Muscle of leg (tissue), 11 donors: ENCODE data around the gene PIP4K2A. TPM values are rescaled to one million over a fixed set of nuclear protein-coding genes. Genes with fewer than 3 reads are reported as not detected.

Source experiments
- DNase-seq: peaks from one replicate; pipeline ENCODE4 v3.0.0; 2013
- H3K27ac ChIP-seq: one replicate; pipeline ENCODE4 v1.5.1; 2013; ENCODE audit warnings: mild to moderate bottlenecking, low read length, control low read depth
- H3K27me3 ChIP-seq: one replicate; pipeline ENCODE4 v1.6.1; 2013; ENCODE audit warnings: low read length; ENCODE audit not compliant: control insufficient read depth, insufficient read depth
- H3K36me3 ChIP-seq: one replicate; pipeline ENCODE4 v1.6.1; 2013; ENCODE audit warnings: low read length; ENCODE audit not compliant: control insufficient read depth, insufficient read depth
- H3K4me1 ChIP-seq: one replicate; pipeline ENCODE4 v1.6.1; 2013; ENCODE audit warnings: low read length; ENCODE audit not compliant: control insufficient read depth, insufficient read depth
- H3K4me3 ChIP-seq: one replicate; pipeline ENCODE4 v1.5.1; 2013; ENCODE audit warnings: low read length, control low read depth
- H3K9me3 ChIP-seq: replicated peaks from 2 replicates; pipeline ENCODE4 v1.6.1; 2013; ENCODE audit warnings: low read depth, low read length; ENCODE audit not compliant: control insufficient read depth
- WGBS: methylation state at CpG from one replicate; pipeline ENCODE4 v1.1.5; 2013; ENCODE audit warnings: missing lambda C conversion rate; ENCODE audit not compliant: insufficient coverage; 5-methylcytosine and 5-hydroxymethylcytosine counted together
- polyA plus RNA-seq, 8 donors: library from polyadenylated mRNA; unstranded; fragments of 120-200 nt; gene quantifications; one replicate each; pipeline versions ENCODE4 v1.2.1 to v1.2.3, GENCODE V29; 2013; ENCODE audit warnings: inconsistent platforms in 1 of 8, low replicate concordance in 1 of 8; ENCODE audit not compliant: insufficient read length in 8 of 8, insufficient read depth in 1 of 8
- total RNA-seq: library from RNA; stranded (reverse); fragments of 120-200 nt; gene quantifications from one replicate; pipeline ENCODE4 v1.2.4, GENCODE V29; 2013

Gene PIP4K2A
- total and polyA plus RNA-seq, 9 donors: 15.4 to 22.4 (median 18.3) TPM

- no CpG with 5 or more reads among the region's 2 CpGs for WGBS
- Histone ChIP-seq H3K27ac (no peak overlapping the region), H3K4me1 (peaks cover 2% of the 10 kb centered on the region)
Measured at GRCh38 chr10:22609251-22609650, 105.1 kb downstream of the PIP4K2A start.

DNA sequence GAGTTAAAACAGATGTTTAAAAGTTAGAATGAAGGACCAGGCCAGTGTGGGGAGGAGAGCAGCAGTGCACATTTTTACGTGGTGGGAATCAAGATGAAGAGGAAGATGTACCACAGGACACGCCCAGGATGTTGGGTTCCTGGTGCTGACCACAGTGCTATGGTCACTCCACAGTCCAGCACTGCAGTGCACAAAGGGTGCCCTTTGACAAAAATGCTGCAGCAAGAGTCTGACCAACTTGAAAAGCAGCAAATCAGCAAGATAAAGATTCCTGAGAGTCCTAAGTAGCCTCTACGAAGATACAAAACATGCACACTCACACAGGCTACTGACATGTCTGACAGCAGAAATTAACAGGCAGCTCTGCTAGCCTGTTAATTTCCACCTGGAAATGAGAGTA lies 107.1 kb downstream of the PIP4K2A start:
- Histone ChIP-seq H3K36me3 (peaks cover 10% of the 10 kb centered on the region), H3K27ac (no peak overlapping the region), H3K27me3 (no peaks in the 10 kb centered on the region), H3K9me3 (no peaks in the 10 kb centered on the region), H3K4me3 (no peak overlapping the region), H3K4me1 (peaks cover 2% of the 10 kb centered on the region)
- 32% methylated on average over 3 of the region's 3 CpGs for WGBS
- DNase-seq: no peak

More at GRCh38 chr10:22609251-22609650, 105.1 kb downstream of the PIP4K2A start:
- no peaks in the 10 kb centered on the region for H3K9me3 ChIP-seq
- no peak overlapping the region for H3K4me3 ChIP-seq
- no peak for DNase-seq
- peaks cover 10% of the 10 kb centered on the region for H3K36me3 ChIP-seq
- H3K27me3 ChIP-seq: no peaks in the 10 kb centered on the region

DNA sequence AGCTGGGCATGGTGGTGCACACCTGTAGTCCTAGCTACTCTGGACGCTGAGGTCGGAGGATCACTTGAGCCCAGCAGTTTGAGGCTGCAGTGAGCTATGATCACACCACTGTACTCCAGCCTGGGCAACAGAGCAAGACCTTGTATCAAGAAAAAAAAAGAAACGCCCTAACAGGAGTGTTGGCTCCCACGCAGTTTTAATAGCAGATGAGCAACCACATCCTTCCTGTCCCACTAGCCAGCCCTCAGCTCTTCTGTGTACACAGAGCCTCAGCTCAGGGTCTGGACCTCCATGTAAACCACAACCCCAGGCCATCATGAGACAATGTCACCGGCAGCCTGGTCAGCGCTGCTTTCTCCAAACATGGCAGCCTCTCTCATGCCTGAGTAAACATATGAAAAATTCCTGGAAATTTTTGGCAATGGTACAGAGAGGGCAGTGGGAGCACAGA lies 108.2 kb downstream of the PIP4K2A start:
- DNase-seq: peak; percentile 56
- Histone ChIP-seq H3K4me1 (peaks cover 2% of the 10 kb centered on the region), H3K36me3 (peaks cover 10% of the 10 kb centered on the region), H3K27me3 (no peaks in the 10 kb centered on the region), H3K27ac (no peak overlapping the region), H3K9me3 (no peaks in the 10 kb centered on the region), H3K4me3 (no peak overlapping the region)
- 69% methylated on average over 3 of the region's 6 CpGs for WGBS

GRCh38 chr10:22605168-22605567 lies 109.2 kb downstream of the PIP4K2A start:
- Histone ChIP-seq H3K27ac (no peak overlapping the region), H3K36me3 (peaks cover 10% of the 10 kb centered on the region), H3K27me3 (no peaks in the 10 kb centered on the region), H3K4me1 (peaks cover 2% of the 10 kb centered on the region), H3K4me3 (no peak overlapping the region), H3K9me3 (no peaks in the 10 kb centered on the region)
- DNase-seq: peak; percentile 65
- 100% methylated on average over 1 of the region's 4 CpGs for WGBS

GRCh38 chr10:22604344-22605126 lies 109.8 kb downstream of the PIP4K2A start:
- WGBS: 78% methylated on average over 10 of the region's 15 CpGs
- no peak for DNase-seq
- Histone ChIP-seq H3K4me1 (peaks cover 2% of the 10 kb centered on the region), H3K4me3 (no peak overlapping the region), H3K36me3 (peaks cover 10% of the 10 kb centered on the region), H3K27ac (no peak overlapping the region), H3K9me3 (no peaks in the 10 kb centered on the region), H3K27me3 (no peaks in the 10 kb centered on the region)

- H3K4me3 ChIP-seq: no peak overlapping the region
- H3K4me1 ChIP-seq: peaks cover 2% of the 10 kb centered on the region
- DNase-seq: no peak
- peaks cover 7% of the 10 kb centered on the region for H3K36me3 ChIP-seq
- H3K27me3 ChIP-seq: no peaks in the 10 kb centered on the region
- H3K27ac ChIP-seq: no peak overlapping the region
- WGBS: no CpG with 5 or more reads among the region's 3 CpGs
- H3K9me3 ChIP-seq: no peaks in the 10 kb centered on the region
Measured at GRCh38 chr10:22603581-22603980, 110.8 kb downstream of the PIP4K2A start.

DNA sequence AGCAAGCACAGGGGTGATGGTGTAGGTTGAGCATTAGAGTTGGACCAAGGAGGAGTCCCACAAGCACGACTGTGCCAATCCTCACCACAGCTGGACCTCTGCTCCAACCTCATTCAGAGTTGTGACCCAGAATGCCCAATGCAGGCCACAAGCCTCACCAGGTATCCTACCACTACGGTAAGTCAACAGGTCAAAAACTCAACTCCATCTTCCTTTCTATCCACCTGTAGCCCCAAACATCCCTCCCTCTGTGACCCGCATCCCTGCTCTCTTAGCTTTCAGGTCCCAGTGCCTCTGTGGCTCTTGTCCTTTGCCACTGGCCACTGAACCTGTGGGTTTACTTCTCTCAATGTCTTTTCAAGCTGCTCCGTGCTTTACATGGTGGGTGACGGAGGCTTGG lies 112.8 kb downstream of the PIP4K2A start:
- no peak overlapping the region for H3K4me3 ChIP-seq
- no peak for DNase-seq
- H3K36me3 ChIP-seq: no peaks in the 10 kb centered on the region
- no peaks in the 10 kb centered on the region for H3K27me3 ChIP-seq
- no peaks in the 10 kb centered on the region for H3K9me3 ChIP-seq
- H3K4me1 ChIP-seq: peaks cover 2% of the 10 kb centered on the region
- WGBS: 93% methylated on average over 4 of the region's 5 CpGs
- no peak overlapping the region for H3K27ac ChIP-seq

- Histone ChIP-seq H3K36me3 (no peaks in the 10 kb centered on the region), H3K4me1 (peaks cover under 1% of the 10 kb centered on the region), H3K27ac (no peak overlapping the region), H3K27me3 (no peaks in the 10 kb centered on the region), H3K4me3 (no peak overlapping the region), H3K9me3 (no peaks in the 10 kb centered on the region)
- WGBS: no CpG with 5 or more reads among the region's 11 CpGs
- DNase-seq: no peak
Measured at GRCh38 chr10:22599636-22600228, 114.6 kb downstream of the PIP4K2A start.

GRCh38 chr10:22599048-22599561 lies 115.3 kb downstream of the PIP4K2A start:
- no peak overlapping the region for H3K27ac ChIP-seq
- H3K4me1 ChIP-seq: no peaks in the 10 kb centered on the region
- H3K4me3 ChIP-seq: no peak overlapping the region
- H3K36me3 ChIP-seq: no peaks in the 10 kb centered on the region
- no peaks in the 10 kb centered on the region for H3K9me3 ChIP-seq
- no peaks in the 10 kb centered on the region for H3K27me3 ChIP-seq
- DNase-seq: no peak
- WGBS: no CpG with 5 or more reads among the region's 4 CpGs

DNA sequence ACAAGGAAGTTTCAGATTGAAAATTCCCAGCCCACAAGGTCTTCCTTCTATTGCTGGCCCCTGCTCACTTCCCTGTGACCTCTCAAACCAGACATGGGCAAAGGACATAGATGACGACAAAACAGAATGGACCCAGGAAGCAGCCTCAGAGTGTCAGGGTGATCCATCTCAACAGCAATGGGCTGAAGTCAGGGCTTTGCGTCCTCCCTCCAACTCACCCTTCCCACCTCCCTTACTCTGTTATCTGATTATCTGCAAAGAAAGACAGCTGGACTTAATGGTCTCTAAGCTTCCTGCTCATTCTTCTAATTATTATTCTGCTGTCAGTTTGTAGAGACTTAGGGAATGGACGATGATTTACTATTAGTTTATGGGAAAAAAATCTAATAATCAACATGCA lies 115.9 kb downstream of the PIP4K2A start:
- Histone ChIP-seq H3K4me3 (no peak overlapping the region), H3K36me3 (no peaks in the 10 kb centered on the region), H3K9me3 (no peaks in the 10 kb centered on the region), H3K27me3 (no peaks in the 10 kb centered on the region), H3K27ac (no peak overlapping the region), H3K4me1 (no peaks in the 10 kb centered on the region)
- WGBS: 50% methylated on average over 1 of the region's 3 CpGs
- DNase-seq: peak; percentile 20
